ENCODE results near the gene ELOVL6. TPM values are rescaled to one million over a fixed set of nuclear protein-coding genes. Genes with fewer than 3 reads are reported as not detected.

ELOVL6 gene
- total RNA-seq, 1 experiment from 2014 or later: 25.3 TPM

DNA sequence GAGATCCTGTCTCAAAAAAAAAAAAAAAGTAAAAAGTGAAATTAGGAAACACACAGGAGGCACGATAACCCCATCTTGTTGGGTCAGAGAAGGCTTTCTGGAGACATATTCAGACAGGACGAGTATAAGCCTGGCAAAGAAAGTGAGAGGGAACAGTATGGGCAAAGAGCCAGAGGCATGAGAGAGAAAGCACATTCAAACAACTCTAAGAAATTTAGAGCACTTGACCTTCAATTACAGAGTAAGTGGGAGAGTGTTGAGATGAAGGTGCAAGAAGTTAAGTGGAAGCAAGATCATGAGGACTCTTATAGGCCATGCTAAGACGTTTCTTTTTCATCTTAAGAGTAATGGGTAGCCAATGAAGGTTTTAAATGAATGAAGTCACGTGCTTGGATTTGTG, 70.4 kb downstream of the ELOVL6 start:
- POLR2A ChIA-PET (ENCODE audit: unreplicated experiment): no interaction called here

DNA sequence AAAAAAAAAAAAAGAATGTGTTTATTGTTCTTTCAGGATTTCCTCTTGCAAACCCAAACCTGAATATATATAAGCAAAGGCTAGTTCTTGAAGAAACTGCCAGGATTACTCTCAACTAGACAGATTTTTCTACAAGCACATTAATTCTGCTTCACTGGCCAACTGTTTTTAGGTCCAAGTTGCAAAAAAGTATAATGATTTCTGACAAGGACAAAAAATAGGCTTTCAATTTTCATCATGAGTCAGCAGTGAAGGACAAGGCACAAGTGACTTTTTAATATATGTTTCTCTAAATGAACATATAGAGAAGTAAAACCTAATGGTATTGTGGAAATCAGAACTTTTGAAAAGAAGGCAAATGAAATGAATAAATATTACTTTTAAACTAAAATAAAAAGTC, 73.7 kb downstream of the ELOVL6 start:
- Histone ChIP-seq H3K9me2 (ENCODE audit: insufficient read depth) (no peaks in the 10 kb centered on the region), H3F3A (ENCODE audit: insufficient read depth, low read depth) (peaks cover 13% of the 10 kb centered on the region), H3K27ac (no peak overlapping the region), H3K36me3 (ENCODE audit: low read depth) (no peaks in the 10 kb centered on the region), H2AFZ (no peak overlapping the region), H3K4me2 (no peak overlapping the region), H3K4me1 (replicated peaks; ENCODE audit: insufficient read depth) (peaks cover 12% of the 10 kb centered on the region), H3K4me3 (no peak overlapping the region), H3K27me3 (ENCODE audit: insufficient read depth, low read depth) (no peaks in the 10 kb centered on the region), H3K9me3 (ENCODE audit: insufficient read depth, low read depth) (no peaks in the 10 kb centered on the region), H3K79me2 (ENCODE audit: low read depth) (no peaks in the 10 kb centered on the region), H4K20me1 (ENCODE audit: insufficient read depth) (no peaks in the 10 kb centered on the region)
- ChIA-PET POLR2A (ENCODE audit: unreplicated experiment) (no interaction called here), CTCF (no interaction called here)
- no TSS peak for BruUV-seq (replicated peaks)
- no peak for DNase-seq
- TF ChIP-seq, protein P1, sequence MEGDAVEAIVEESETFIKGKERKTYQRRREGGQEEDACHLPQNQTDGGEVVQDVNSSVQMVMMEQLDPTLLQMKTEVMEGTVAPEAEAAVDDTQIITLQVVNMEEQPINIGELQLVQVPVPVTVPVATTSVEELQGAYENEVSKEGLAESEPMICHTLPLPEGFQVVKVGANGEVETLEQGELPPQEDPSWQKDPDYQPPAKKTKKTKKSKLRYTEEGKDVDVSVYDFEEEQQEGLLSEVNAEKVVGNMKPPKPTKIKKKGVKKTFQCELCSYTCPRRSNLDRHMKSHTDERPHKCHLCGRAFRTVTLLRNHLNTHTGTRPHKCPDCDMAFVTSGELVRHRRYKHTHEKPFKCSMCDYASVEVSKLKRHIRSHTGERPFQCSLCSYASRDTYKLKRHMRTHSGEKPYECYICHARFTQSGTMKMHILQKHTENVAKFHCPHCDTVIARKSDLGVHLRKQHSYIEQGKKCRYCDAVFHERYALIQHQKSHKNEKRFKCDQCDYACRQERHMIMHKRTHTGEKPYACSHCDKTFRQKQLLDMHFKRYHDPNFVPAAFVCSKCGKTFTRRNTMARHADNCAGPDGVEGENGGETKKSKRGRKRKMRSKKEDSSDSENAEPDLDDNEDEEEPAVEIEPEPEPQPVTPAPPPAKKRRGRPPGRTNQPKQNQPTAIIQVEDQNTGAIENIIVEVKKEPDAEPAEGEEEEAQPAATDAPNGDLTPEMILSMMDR (conservative IDR thresholded peaks at IDR 0.05): no peak
- no peak for TF ChIP-seq EZH2 (IDR thresholded peaks at IDR 0.05; ENCODE audit: low read depth)
- intact Hi-C loops (cut with micrococcal nuclease; ENCODE audit: unreplicated experiment): no loop called here

More for the DNA sequence above, 70.4 kb downstream of the ELOVL6 start:
- CTCF ChIA-PET: no interaction called here
- Histone ChIP-seq H3K27me3 (ENCODE audit: insufficient read depth, low read depth) (no peaks in the 10 kb centered on the region), H3K9me3 (ENCODE audit: insufficient read depth, low read depth) (no peaks in the 10 kb centered on the region), H4K20me1 (ENCODE audit: insufficient read depth) (no peaks in the 10 kb centered on the region), H2AFZ (no peak overlapping the region), H3K4me2 (no peak overlapping the region), H3K79me2 (ENCODE audit: low read depth) (0 out of 2 replicates have a peak, but pooled peaks cover 3% of the 10 kb centered on the region), H3K4me3 (no peak overlapping the region), H3K27ac (no peak overlapping the region), H3K36me3 (ENCODE audit: low read depth) (no peaks in the 10 kb centered on the region), H3K9me2 (ENCODE audit: insufficient read depth) (no peaks in the 10 kb centered on the region), H3F3A (ENCODE audit: insufficient read depth, low read depth) (peaks cover 5% of the 10 kb centered on the region; the same call in 1 of the 2 replicates), H3K4me1 (replicated peaks; ENCODE audit: insufficient read depth) (peaks cover 19% of the 10 kb centered on the region)
- TF ChIP-seq EZH2 (IDR thresholded peaks at IDR 0.05; ENCODE audit: low read depth): no peak
- TF ChIP-seq, protein P1 (conservative IDR thresholded peaks at IDR 0.05): no peak
- intact Hi-C loops (cut with micrococcal nuclease; ENCODE audit: unreplicated experiment): no loop called here
- no peak for DNase-seq
- BruUV-seq (replicated peaks): no TSS peak

DNA sequence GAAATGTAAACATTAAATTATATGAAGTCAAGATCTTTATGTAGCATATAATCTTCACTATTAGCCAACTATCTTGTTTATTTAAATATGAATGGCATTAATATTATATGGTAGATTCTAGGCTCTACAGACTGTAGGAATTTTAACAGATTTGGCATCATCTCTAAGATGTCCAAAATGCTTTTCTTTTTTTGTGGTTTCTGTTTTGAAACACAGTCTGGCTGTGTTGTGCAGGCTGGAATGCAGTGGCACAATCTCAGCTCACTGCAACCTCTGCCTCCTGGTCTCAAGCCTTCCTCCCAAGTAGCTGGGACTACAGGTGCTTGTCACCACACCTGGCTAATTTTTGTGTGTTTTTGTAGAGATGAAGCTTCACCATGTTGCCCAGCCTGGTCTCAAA, 76.2 kb downstream of the ELOVL6 start:
- peaks cover 23% of the 10 kb centered on the region for H3F3A ChIP-seq (ENCODE audit: insufficient read depth, low read depth)
- DNase-seq: no peak
- H3K9me3 ChIP-seq (ENCODE audit: insufficient read depth, low read depth): no peaks in the 10 kb centered on the region
- H3K27me3 ChIP-seq (ENCODE audit: insufficient read depth, low read depth): no peaks in the 10 kb centered on the region
- no peak overlapping the region for H3K4me2 ChIP-seq
- ChIA-PET CTCF (no interaction called here), POLR2A (ENCODE audit: unreplicated experiment) (no interaction called here)
- H3K4me1 ChIP-seq (replicated peaks; ENCODE audit: insufficient read depth): peaks cover 25% of the 10 kb centered on the region
- no peaks in the 10 kb centered on the region for H4K20me1 ChIP-seq (ENCODE audit: insufficient read depth)
- intact Hi-C loops (cut with micrococcal nuclease; ENCODE audit: unreplicated experiment): no loop called here
- BruUV-seq (replicated peaks): no TSS peak
- no peak overlapping the region for H2AFZ ChIP-seq
- no peaks in the 10 kb centered on the region for H3K36me3 ChIP-seq (ENCODE audit: low read depth)
- H3K4me3 ChIP-seq: no peak overlapping the region
- no peaks in the 10 kb centered on the region for H3K9me2 ChIP-seq (ENCODE audit: insufficient read depth)
- no peak overlapping the region for H3K27ac ChIP-seq
- TF ChIP-seq, protein P1 (conservative IDR thresholded peaks at IDR 0.05): no peak
- TF ChIP-seq EZH2 (IDR thresholded peaks at IDR 0.05; ENCODE audit: low read depth): no peak
- peaks cover 8% of the 10 kb centered on the region for H3K79me2 ChIP-seq (ENCODE audit: low read depth)
